GM21423 (cell line): ENCODE results near the gene TOX2.

ENCODE experiments used
- ATAC-seq: cut with Tn5 transposase; IDR thresholded peaks from one replicate; pipeline ENCODE4 v1.9.1; 2021; ENCODE audit warnings: mild to moderate bottlenecking, moderate library complexity; ENCODE audit not compliant: unreplicated experiment

Gene TOX2

GRCh38 chr20:43914311-43915210 lies at the start of gene TOX2:
TOX2 (plus strand) TSS chr20:43914852; CDS start chr20:43914892, 40 bp downstream.
- peak; percentile 30 for ATAC-seq

- ATAC-seq: no peak
Measured at GRCh38 chr20:43868091-43868490, 46.6 kb upstream of the TOX2 start.

GRCh38 chr20:43870484-43870883 lies 44.2 kb upstream of the TOX2 start:
- ATAC-seq: no peak

- ATAC-seq: no peak
Measured at GRCh38 chr20:43878776-43879175, 35.9 kb upstream of the TOX2 start.

- ATAC-seq: no peak
Measured at GRCh38 chr20:43893930-43894329, 20.7 kb upstream of the TOX2 start.

GRCh38 chr20:43894491-43894890 lies 20.2 kb upstream of the TOX2 start:
- ATAC-seq: no peak

- ATAC-seq: no peak
Measured at GRCh38 chr20:43895235-43895634, 19.4 kb upstream of the TOX2 start.

- no peak for ATAC-seq
Measured at GRCh38 chr20:43899274-43900120, 15.2 kb upstream of the TOX2 start.

- no peak for ATAC-seq
Measured at GRCh38 chr20:43900121-43900466, 14.6 kb upstream of the TOX2 start.

- no peak for ATAC-seq
Measured at GRCh38 chr20:43900496-43900895, 14.2 kb upstream of the TOX2 start.

GRCh38 chr20:43901296-43901695 lies 13.4 kb upstream of the TOX2 start:
- no peak for ATAC-seq

- no peak for ATAC-seq
Measured at GRCh38 chr20:43903953-43904826, 10.5 kb upstream of the TOX2 start.

- no peak for ATAC-seq
Measured at GRCh38 chr20:43904827-43905177, 9.8 kb upstream of the TOX2 start.

- no peak for ATAC-seq
Measured at GRCh38 chr20:43906505-43907034, 8.1 kb upstream of the TOX2 start.

GRCh38 chr20:43909211-43909610 lies 5.4 kb upstream of the TOX2 start:
- ATAC-seq: no peak

- no peak for ATAC-seq
Measured at GRCh38 chr20:43909720-43910119, 4.9 kb upstream of the TOX2 start.

GRCh38 chr20:43910564-43910963 lies 4.1 kb upstream of the TOX2 start:
- no peak for ATAC-seq

- no peak for ATAC-seq
Measured at GRCh38 chr20:43911066-43911465, 3.6 kb upstream of the TOX2 start.

- no peak for ATAC-seq
Measured at GRCh38 chr20:43913291-43914025, 1.2 kb upstream of the TOX2 start.
